Right cardiac atrium (tissue), 5 donors: Measurements from ENCODE around the gene RECQL5. TPM values are rescaled to one million over a fixed set of nuclear protein-coding genes. Genes with fewer than 3 reads are reported as not detected.

Experiments used
- ATAC-seq, 2 donors: fragments of 200-7000 bp; cut with Tn5 transposase; one replicate each; pipeline versions ENCODE4 v1.8.0 to v1.9.1; 2020; ENCODE audit warnings: moderate library complexity in 2 of 2, mild to moderate bottlenecking in 1 of 2
- DNase-seq, 3 donors: peaks; one replicate each; pipeline ENCODE4 v3.0.0-alpha.2; 2020
- H3K27ac ChIP-seq: one replicate; pipeline ENCODE4 v1.5.1; 2013; ENCODE audit warnings: mild to moderate bottlenecking, low read length, control low read depth, moderate library complexity
- H3K27me3 ChIP-seq: one replicate; pipeline ENCODE4 v1.6.1; 2013; ENCODE audit not compliant: control insufficient read depth, insufficient read depth
- H3K4me1 ChIP-seq: one replicate; pipeline ENCODE4 v1.6.1; 2013; ENCODE audit warnings: low read length; ENCODE audit not compliant: control insufficient read depth, insufficient read depth
- H3K4me3 ChIP-seq: one replicate; pipeline ENCODE4 v1.5.1; 2013; ENCODE audit warnings: low read length, control low read depth
- H3K9me3 ChIP-seq: one replicate; pipeline ENCODE4 v1.6.1; 2013; ENCODE audit warnings: low read length; ENCODE audit not compliant: control insufficient read depth
- WGBS: extraction: QIAGEN DNeasy Blood & Tissue Kit; methylation state at CpG from one replicate; pipeline ENCODE4 v1.1.7; 2013; 5-methylcytosine and 5-hydroxymethylcytosine counted together
- intact Hi-C, 4 donors: fragments of 100-400 bp; cut with DNase I; formaldehyde crosslinking; loops; one replicate each; pipeline versions ENCODE4 v1.11.0 to v1.14.0; 2022 to 2023
- polyA plus RNA-seq: library from polyadenylated mRNA; stranded (reverse); fragments of 200-250 nt; gene quantifications from one replicate; pipeline ENCODE4 v1.2.3, GENCODE V29; 2013
- total RNA-seq, 4 donors: library from RNA; stranded (reverse); fragmentation: NEBNext Ultra II Directional; extraction: Animal tissue kit (Norgen Biotek cat#: 25700); gene quantifications; one replicate each; pipeline ENCODE4 v1.2.1, GENCODE V29; 2021
- donor health status: healthy with polysubstance abuse.
- donor health status: DM: no; HTN: yes; CAD: no.
- donor health status: DM: no; HTN: no; CAD: no.
- donor health status: DM: no; HTN: yes; CAD: no; lungs with severe emphysema.
- donor health status: DM: yes; HTN: yes; CAD: no.

Gene RECQL5
- total and polyA plus RNA-seq, 5 donors, result 7.9 to 19.9 (median 14.1) TPM

DNA sequence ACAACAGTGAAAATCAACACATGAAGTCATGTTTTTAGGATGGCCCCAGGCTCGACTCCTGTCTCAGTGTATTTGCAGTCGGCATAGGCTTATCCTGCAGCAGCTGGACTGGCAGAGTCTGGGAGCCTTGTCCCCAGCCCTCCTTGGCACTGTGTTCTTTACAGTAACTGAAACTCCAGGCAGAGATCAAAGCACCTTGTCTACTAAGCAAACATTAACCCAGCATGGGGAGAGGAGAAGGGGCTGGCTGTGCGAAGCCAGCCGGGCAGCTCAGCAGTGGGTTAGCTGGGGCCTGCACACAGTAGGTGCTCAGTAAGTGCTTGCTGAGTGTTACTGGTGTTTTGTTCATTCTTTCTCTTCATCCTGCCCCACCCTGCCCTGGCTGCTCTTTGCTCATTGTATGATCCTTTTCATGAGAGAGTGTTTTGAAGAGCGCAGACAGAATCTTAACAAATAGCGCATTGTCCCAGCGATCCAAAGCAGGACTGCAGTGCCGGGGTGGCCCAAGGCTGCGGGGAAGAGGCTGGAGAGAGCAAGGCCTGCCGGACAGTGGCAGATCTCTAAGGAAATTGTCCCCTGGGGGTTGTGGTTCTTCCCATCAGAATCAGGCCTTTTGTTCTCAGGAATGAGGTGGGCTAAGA, 30.8 kb upstream of the RECQL5 start:
- Histone ChIP-seq H3K27me3 (no peaks in the 10 kb centered on the region), H3K4me1 (peaks cover 24% of the 10 kb centered on the region), H3K27ac (peak overlapping the region; percentile 61), H3K9me3 (no peaks in the 10 kb centered on the region), H3K4me3 (no peak overlapping the region)
- 67% methylated on average over 10 of the region's 10 CpGs for WGBS
- intact Hi-C loops, result no loop called here
- ATAC-seq, result no peak
- DNase-seq, result peak in 1 of 3 donors; percentile 52

- peak; percentile 57 to 84 (median 83) for DNase-seq
- Histone ChIP-seq H3K27ac (peak overlapping the region; percentile 93), H3K4me1 (peaks cover 17% of the 10 kb centered on the region), H3K9me3 (no peaks in the 10 kb centered on the region), H3K4me3 (no peak overlapping the region), H3K27me3 (no peaks in the 10 kb centered on the region)
- 62% methylated on average over 12 of the region's 12 CpGs for WGBS
- ATAC-seq, result peak; percentile 17 to 63
- intact Hi-C loops, result no loop called here
These were observed 28.9 kb upstream of the RECQL5 start for GRCh38 chr17:75695830-75696271.

GRCh38 chr17:75695141-75695829, 28.3 kb upstream of the RECQL5 start:
- intact Hi-C loops, result no loop called here
- no peak overlapping the region for H3K4me3 ChIP-seq
- 75% methylated on average over 7 of the region's 7 CpGs for WGBS
- DNase-seq (no peak), ATAC-seq (no peak)
- H3K9me3 ChIP-seq, result no peaks in the 10 kb centered on the region
- peaks cover 12% of the 10 kb centered on the region for H3K4me1 ChIP-seq
- H3K27ac ChIP-seq, result peak overlapping the region; percentile 93
- H3K27me3 ChIP-seq, result no peaks in the 10 kb centered on the region

GRCh38 chr17:75694536-75694935, 27.6 kb upstream of the RECQL5 start:
- Histone ChIP-seq H3K27me3 (no peaks in the 10 kb centered on the region), H3K4me1 (peaks cover 11% of the 10 kb centered on the region), H3K9me3 (no peaks in the 10 kb centered on the region), H3K27ac (peak overlapping the region; percentile 93), H3K4me3 (no peak overlapping the region)
- intact Hi-C loops, result no loop called here
- peak in 1 of 2 donors; percentile 10 for ATAC-seq
- WGBS, result 56% methylated on average over 14 of the region's 14 CpGs
- peak in 2 of 3 donors; percentile 59 to 66 for DNase-seq

- WGBS, result 58% methylated on average over 19 of the region's 19 CpGs
- peak; percentile 80 to 89 (median 87) for DNase-seq
- peak overlapping the region; percentile 93 for H3K27ac ChIP-seq
- peaks cover 11% of the 10 kb centered on the region for H3K4me1 ChIP-seq
- ATAC-seq, result peak; percentile 77 to 84
- no peak overlapping the region for H3K4me3 ChIP-seq
- no peaks in the 10 kb centered on the region for H3K27me3 ChIP-seq
- intact Hi-C loops, result no loop called here
- no peaks in the 10 kb centered on the region for H3K9me3 ChIP-seq
These were observed 26.8 kb upstream of the RECQL5 start for GRCh38 chr17:75693500-75694481.

- ATAC-seq (no peak), DNase-seq (no peak)
- intact Hi-C loops, result no loop called here
- no peaks in the 10 kb centered on the region for H3K9me3 ChIP-seq
- H3K4me1 ChIP-seq, result peaks cover 13% of the 10 kb centered on the region
- peak overlapping the region; percentile 93 for H3K27ac ChIP-seq
- H3K27me3 ChIP-seq, result no peaks in the 10 kb centered on the region
- H3K4me3 ChIP-seq, result no peak overlapping the region
- WGBS, result 76% methylated on average over 13 of the region's 13 CpGs
These were observed 26.0 kb upstream of the RECQL5 start for GRCh38 chr17:75692976-75693375.

DNA sequence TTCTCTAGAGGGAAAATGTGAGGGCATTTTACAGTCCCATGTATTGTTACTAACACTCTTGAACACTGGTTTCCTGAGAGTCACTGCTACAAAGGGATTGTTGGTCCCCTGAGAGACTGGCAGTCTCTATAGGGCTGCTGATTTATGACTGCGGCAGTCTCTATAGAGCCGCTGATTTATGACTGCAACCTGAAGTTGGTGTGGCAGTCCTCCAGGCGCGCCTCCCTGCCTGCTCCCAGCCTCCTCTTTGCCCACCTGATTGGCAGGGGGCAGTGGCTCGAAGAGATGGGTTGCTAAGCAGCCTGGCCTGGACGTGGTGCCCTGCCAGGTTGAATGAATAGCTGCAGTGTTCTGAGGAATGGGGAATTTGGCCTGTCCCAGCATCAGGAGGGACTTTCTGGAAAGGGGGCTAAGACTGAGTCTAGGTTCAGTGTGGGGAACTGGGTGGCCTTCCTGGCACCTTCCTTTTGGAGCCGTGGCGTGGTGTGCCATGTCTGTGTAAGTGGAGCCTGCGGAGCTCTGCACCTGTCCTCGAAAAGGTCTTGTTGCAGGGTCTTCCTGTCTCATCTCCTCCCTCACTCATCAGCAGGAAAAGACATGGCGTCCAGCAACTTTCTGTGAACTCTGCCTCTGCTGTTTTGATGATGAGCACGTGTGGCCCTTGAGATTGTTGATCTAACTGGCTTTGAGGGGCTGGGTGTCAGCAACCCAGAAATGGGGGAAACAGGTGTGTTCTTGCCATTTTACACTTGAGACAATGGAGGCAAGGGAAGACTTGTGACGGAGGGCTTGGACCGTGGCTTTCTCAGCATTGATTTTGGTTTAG, 25.1 kb upstream of the RECQL5 start:
- ATAC-seq (no peak), DNase-seq (no peak)
- Histone ChIP-seq H3K9me3 (no peaks in the 10 kb centered on the region), H3K27ac (no peak overlapping the region), H3K27me3 (no peaks in the 10 kb centered on the region), H3K4me3 (no peak overlapping the region), H3K4me1 (peaks cover 11% of the 10 kb centered on the region)
- 82% methylated on average over 14 of the region's 14 CpGs for WGBS
- intact Hi-C loops, result no loop called here

- DNase-seq (peak in 1 of 3 donors; percentile 53), ATAC-seq (no peak)
- WGBS, result 84% methylated on average over 5 of the region's 5 CpGs
- intact Hi-C loops, result no loop called here
- no peak overlapping the region for H3K4me3 ChIP-seq
- H3K9me3 ChIP-seq, result no peaks in the 10 kb centered on the region
- no peaks in the 10 kb centered on the region for H3K27me3 ChIP-seq
- H3K27ac ChIP-seq, result no peak overlapping the region
- H3K4me1 ChIP-seq, result peaks cover 15% of the 10 kb centered on the region
These were observed 24.4 kb upstream of the RECQL5 start for GRCh38 chr17:75691371-75691791.

- no peak for DNase-seq
- no peaks in the 10 kb centered on the region for H3K27me3 ChIP-seq
- no peak for ATAC-seq
- no peaks in the 10 kb centered on the region for H3K9me3 ChIP-seq
- intact Hi-C loops, result no loop called here
- H3K27ac ChIP-seq, result no peak overlapping the region
- peaks cover 21% of the 10 kb centered on the region for H3K4me1 ChIP-seq
- 80% methylated on average over 6 of the region's 6 CpGs for WGBS
- H3K4me3 ChIP-seq, result no peak overlapping the region
These were observed 22.5 kb upstream of the RECQL5 start for GRCh38 chr17:75689441-75689873.

GRCh38 chr17:75688209-75688825, 21.4 kb upstream of the RECQL5 start:
- intact Hi-C loops, result no loop called here
- H3K4me1 ChIP-seq, result peaks cover 24% of the 10 kb centered on the region
- DNase-seq (peak in 1 of 3 donors; percentile 52), ATAC-seq (peak in 1 of 2 donors; percentile 40)
- H3K27ac ChIP-seq, result peak overlapping the region; percentile 53
- H3K9me3 ChIP-seq, result no peaks in the 10 kb centered on the region
- no peak overlapping the region for H3K4me3 ChIP-seq
- no peaks in the 10 kb centered on the region for H3K27me3 ChIP-seq
- WGBS, result 53% methylated on average over 11 of the region's 11 CpGs
